ENCODE data around the gene ARSG.
"Not testable (repeated sequence)": the region's sequence is repeated elsewhere in the genome, so short reads cannot be mapped to it uniquely, and the experiment has no call there.

ARSG gene

DNA sequence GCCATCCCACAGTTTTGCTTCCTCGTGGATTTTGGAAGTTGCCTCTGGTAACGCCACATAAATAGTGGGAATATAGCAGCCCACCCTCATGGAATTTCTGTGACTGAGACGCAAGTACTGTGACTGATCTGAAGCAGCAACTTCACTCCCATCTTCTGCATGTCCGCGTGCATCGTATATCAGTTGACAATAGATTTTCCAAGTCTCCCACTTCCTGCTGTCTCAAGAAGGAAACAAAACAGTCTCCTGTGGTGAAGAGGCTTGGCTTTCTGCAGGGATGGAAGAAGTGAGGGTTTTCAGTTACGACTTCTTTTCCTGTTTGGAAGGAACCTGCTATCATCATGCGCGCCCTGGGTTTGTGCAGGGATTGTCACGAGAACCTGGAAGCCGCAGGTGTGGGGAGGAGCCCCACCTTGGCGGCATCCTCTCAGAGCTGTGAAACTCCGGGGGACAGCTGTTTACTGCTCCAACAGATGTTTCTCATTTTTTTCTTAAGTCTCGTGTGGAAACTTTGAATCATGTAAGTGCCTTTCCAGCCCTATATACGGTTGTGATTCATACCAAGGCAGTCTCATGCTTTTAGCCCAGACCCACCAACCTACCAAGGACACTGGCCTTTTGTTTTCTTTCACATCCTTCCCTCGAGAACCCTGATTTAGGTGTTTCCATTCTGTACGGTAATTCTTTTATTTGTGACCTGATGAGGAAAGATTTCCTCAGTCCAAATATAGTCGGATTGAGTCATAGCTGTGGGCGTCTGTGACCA is 108.5 kb downstream of the ARSG start:
- DNase-seq, result no peak

- DNase-seq, result no peak
These were observed 109.1 kb downstream of the ARSG start for GRCh38 chr17:68400404-68400735.

- DNase-seq, result no peak
These were observed 110.0 kb downstream of the ARSG start for GRCh38 chr17:68401288-68401687.

DNA sequence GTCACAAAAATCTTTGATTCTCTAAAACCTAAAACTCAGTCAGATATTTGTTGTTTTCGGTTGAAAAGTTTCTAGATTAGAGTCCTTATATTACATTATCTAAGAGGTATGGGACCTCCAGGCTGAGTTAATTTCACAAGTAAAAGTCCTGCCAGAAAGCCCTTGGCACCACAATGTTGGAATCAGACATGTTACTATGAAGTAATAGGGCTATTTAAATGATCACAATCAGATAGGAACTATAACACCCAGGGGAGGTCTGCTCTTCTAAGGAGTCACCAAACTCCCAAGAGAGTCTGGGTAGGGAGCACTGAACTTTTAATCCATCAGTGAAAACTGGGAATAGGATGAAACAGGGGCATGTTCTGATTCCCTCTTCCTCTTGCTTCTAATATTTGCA is 111.8 kb downstream of the ARSG start:
- DNase-seq, result no peak

DNA sequence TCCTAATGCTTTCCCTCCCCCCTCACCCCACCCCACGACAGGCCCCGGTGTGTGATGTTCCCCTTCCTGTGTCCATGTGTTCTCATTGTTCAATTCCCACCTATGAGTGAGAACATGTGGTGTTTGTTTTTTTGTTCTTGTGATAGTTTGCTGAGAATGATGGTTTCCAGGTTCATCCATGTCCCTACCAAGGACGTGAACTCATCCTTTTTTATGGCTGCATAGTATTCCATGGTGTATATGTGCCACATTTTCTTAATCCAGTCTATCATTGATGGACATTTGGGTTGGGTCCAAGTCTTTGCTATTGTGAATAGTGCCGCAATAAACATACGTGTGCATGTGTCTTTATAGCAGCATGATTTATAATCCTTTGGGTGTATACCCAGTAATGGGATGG is 112.5 kb downstream of the ARSG start:
- DNase-seq, result not testable (repeated sequence)

DNA sequence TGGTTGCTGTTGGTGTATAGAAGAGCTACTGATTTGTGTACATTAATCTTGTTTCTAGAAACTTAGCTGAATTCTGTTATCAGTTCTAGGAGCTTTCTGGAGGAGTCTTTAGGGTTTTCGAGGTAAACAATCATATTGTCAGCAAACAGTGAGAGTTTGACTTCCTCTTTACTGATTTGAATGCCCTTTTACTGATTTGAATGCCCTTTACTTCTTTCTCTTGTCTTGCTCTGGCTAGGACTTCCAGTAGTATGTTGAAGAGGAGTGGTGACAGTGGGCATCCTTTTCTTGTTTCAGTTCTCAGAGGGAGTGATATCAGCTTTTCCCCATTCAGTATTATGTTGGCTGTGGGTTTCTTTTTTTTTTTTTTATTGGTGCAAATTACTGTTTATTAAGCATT is 116.4 kb downstream of the ARSG start:
- not testable (repeated sequence) for DNase-seq

GRCh38 chr17:68413597-68414560 is 122.6 kb downstream of the ARSG start:
- peak; percentile 37 for DNase-seq

- not testable (repeated sequence) for DNase-seq
These were observed 123.6 kb downstream of the ARSG start for GRCh38 chr17:68414901-68415300.

DNA sequence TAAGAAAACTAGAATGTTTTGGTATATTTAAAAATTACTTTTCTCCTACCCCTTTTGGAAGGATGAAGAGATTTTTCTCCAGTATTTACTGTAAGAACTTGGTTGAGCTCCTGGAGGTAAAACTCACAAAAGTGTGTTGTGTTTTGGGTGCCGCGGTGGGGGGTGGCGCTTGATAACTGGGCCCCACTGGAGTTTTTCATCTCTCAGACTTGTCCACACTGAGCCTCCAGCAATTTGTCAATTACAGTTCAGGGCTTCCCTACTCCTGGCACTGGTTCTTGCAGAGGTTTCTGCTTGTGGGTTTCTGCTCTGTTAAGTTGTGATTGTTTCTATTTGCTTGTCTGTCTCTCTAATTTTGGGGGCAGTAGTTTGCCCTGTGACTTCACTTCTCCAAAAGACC is 126.0 kb downstream of the ARSG start:
- no peak for DNase-seq

GRCh38 chr17:68418876-68419275 is 127.6 kb downstream of the ARSG start:
- DNase-seq, result no peak

DNA sequence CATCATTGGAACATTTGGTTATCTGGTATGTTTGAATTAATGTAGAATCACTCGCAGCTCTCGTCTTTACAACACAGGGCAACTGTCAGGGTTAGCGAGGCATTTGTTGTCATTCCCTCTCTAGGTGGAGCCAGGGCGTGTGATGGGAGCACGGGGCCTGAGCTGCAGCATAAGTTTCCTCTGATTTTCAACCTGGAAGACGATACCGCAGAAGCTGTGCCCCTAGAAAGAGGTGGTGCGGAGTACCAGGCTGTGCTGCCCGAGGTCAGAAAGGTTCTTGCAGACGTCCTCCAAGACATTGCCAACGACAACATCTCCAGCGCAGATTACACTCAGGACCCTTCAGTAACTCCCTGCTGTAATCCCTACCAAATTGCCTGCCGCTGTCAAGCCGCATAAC is 128.8 kb downstream of the ARSG start:
- no peak for DNase-seq

DNA sequence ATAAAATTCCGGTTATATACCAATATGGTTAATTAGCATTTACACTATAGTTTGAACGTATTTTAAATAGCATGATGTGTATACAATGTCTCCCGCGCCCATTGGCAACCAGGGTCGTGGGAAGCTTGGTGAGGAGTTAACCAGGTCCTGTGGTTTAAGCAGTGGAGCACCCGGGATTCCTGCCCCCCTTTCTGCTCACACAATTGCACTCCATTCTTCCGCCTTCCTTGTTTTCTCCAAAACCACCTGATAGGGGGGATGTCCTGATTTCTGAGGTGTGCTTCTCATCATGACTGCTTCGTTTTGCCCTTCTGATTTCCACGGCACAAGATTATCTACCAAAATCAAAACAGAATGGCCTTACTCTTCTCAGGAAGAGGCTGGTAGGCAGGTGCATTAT is 130.2 kb downstream of the ARSG start:
- no peak for DNase-seq

GRCh38 chr17:68422821-68423220 is 131.5 kb downstream of the ARSG start:
- DNase-seq, result no peak

- no peak for DNase-seq
These were observed 132.0 kb downstream of the ARSG start for GRCh38 chr17:68423251-68423650.

DNA sequence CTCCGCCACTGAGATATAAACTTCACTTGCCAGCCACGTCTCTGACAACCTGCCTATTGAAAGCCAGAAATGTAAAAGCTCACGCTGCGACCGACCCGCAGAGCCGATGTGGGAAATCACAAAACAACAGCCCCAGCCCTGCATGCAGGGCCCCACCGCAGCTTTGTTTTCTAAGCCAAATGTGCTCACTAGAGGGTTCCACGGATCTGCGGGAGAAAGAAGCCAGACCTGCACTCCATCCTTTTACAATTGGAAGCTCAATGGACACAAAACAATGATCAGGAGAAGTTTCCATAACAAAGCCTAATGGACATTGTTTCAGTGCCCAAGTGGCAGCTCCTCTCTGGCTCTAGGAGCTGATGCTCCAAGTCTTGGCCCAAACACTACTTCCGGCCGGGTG is 132.9 kb downstream of the ARSG start:
- no peak for DNase-seq

DNA sequence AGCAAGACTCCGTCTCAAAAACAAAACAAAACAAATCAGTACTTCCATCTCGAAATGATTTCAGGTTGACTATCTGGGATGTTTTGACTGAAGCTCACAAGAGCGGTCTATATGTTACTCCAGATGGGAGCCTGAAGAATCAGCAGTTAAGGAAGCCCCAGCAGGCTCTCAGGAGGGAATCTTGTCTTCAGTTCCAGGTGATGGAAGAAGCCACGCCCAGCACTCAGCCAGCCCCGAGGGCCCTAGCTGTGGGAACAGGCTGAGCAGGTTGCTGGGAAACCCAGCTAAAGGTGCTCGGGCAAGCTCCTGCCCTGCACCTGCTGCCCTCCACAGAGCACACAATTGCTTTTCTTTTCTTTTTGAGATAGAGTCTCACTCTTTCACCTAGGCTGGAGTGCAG is 133.6 kb downstream of the ARSG start:
- DNase-seq, result peak; percentile 81

DNA sequence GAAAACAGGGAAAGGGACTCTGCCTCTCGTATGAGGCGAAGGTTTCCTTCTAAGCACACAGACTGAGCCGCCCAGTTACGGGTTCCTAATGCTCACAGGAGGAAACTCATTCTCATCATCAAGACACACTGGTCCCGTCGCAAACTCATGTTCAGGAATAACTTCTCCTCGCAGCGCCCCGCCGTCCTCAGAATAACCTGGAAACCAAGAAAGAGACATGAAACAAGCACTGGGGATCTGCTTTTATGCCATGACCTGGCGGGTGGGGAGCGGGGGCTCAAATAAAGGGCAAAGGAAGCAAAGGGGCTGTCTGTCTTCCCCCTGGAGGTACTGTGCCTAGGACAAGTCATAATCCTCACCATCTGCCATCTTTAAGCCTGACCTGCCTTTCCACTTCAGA is 134.7 kb downstream of the ARSG start:
- DNase-seq, result no peak

GRCh38 chr17:68427575-68427974 is 136.3 kb downstream of the ARSG start:
- DNase-seq, result no peak

DNA sequence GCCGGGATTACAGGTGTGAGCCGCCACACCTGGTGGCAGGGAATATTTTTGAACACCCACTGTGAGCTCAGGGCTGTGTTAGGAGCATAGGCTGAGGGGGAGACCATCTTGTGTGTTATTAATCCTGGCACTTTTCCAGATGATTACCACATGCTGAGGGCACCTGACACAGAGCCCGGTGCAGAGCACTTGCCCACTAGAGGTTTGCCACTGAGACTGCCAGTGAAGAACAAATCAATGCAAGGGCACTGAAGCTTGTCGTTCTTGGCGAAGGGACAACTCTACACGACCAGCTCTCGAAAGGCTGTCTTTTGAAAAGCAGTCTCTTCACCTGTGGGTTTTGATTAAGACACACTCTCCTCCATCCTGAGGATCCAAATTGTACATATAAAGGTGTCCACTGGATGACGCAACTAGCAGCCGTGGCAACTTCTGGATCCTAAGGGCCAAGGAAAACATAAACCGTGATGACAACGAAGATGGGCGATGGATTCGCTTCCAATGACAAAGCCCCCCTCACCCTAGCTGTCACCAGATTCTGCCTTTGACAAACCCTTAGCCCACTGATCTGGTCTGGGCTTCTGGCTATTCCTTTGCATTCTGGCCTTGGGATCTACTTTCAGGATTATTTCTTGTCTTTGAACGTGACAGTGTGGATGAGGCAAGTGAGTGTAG is 137.3 kb downstream of the ARSG start:
- DNase-seq, result peak; percentile 36

DNA sequence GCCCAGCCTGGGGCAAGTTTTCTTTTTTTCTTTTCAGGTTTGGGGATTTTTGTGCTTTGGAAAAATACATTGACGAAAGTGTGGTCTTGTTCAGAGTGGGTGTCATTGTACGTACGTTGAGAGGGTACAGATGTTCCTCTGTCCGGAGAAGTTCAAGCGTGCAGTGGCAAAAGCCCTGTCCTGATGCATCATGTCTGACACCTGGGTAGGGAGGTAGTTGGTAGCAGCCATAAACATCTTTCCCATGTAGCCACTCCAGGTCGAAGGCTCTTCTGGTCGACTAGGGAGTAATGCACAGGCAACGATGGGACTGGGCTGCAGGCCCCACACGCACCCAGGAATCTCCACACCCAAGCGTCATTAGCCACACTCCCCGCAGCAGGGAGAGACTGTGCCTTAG is 138.6 kb downstream of the ARSG start:
- no peak for DNase-seq

- DNase-seq, result no peak
These were observed 139.8 kb downstream of the ARSG start for GRCh38 chr17:68431045-68431608.

- no peak for DNase-seq
These were observed 140.4 kb downstream of the ARSG start for GRCh38 chr17:68431661-68432071.
